ENCODE measurements around the gene FAM222B. TPM values are rescaled to one million over a fixed set of nuclear protein-coding genes. Genes with fewer than 3 reads are reported as not detected.

Gene FAM222B
- total and polyA plus RNA-seq, 2 of the 4 experiments (the other 2 are of a cell fraction): 2.5 to 10.8 TPM

- Histone ChIP-seq H3K14ac (replicated peaks; ENCODE audit: low read depth, low read length) (no peak overlapping the region), H3K4me3 (ENCODE audit: insufficient read depth, low read depth, low read length) (no peak overlapping the region), H3K4me1 (ENCODE audit: control insufficient read depth, insufficient read depth, low read length) (peaks cover 7% of the 10 kb centered on the region), H2BK15ac (ENCODE audit: low read depth, low read length) (no peak overlapping the region), H2AFZ (replicated peaks; ENCODE audit: low read length, poor library complexity) (no peak overlapping the region), H3K27me3 (ENCODE audit: control insufficient read depth, insufficient read depth, low read length) (no peaks in the 10 kb centered on the region), H3K9me3 (ENCODE audit: control insufficient read depth, insufficient read depth, low read length) (no peaks in the 10 kb centered on the region), H3K79me1 (ENCODE audit: low read depth in 1 of 2, low read length in 2 of 2) (peaks cover 10 to 65% of the 10 kb centered on the region in 2 experiments), H2BK5ac (ENCODE audit: low read depth, low read length, poor library complexity, severe bottlenecking) (no peak overlapping the region), H4K91ac (ENCODE audit: insufficient read depth, low read depth, low read length) (no peak overlapping the region), H4K8ac (ENCODE audit: low read depth in 2 of 2, low read length in 2 of 2) (no peak overlapping the region), H3K36me3 (ENCODE audit: control insufficient read depth, insufficient read depth, low read length) (peaks cover 30% of the 10 kb centered on the region), H4K20me1 (ENCODE audit: insufficient read depth, low read length) (peaks cover 37% of the 10 kb centered on the region; the same call in 1 of the 2 replicates), H3K9me1 (ENCODE audit: insufficient read depth, low read length) (no peaks in the 10 kb centered on the region), H4K5ac (ENCODE audit: low read depth, low read length) (no peak overlapping the region), H2BK120ac (ENCODE audit: low read depth, low read length) (no peak overlapping the region), H3K27ac (ENCODE audit: insufficient read depth, low read length) (no peak overlapping the region), H2AK9ac (replicated peaks; ENCODE audit: low read depth, low read length, poor library complexity) (no peak overlapping the region), H3K18ac (ENCODE audit: low read depth, low read length) (no peak overlapping the region), H3K56ac (ENCODE audit: extremely low read depth, insufficient read depth, low read length) (no peak overlapping the region), H3K4me2 (ENCODE audit: low read depth, low read length) (no peak overlapping the region), H2AK5ac (ENCODE audit: low read depth, low read length) (no peak overlapping the region), H2BK20ac (ENCODE audit: low read depth, low read length) (no peak overlapping the region), H3K23ac (ENCODE audit: low read depth, low read length) (no peak overlapping the region), H3K4ac (ENCODE audit: low read depth, low read length) (no peak overlapping the region), H3K9ac (ENCODE audit: low read depth, low read length) (no peak overlapping the region)
- DNase-seq (no peak), ATAC-seq (ENCODE audit: low read depth) (no peak)
- dilution Hi-C loops (cut with HindIII; ENCODE audit: low sequenced_read_pairs, unreplicated experiment): no loop called here
- intact Hi-C loops (cut with micrococcal nuclease): no loop called here
- POLR2A ChIA-PET (ENCODE audit: unreplicated experiment): no interaction called here
- no TSS peak for BruUV-seq (replicated peaks)
- 97% methylated on average over 7 of the region's 18 CpGs; no CpG with 5 or more reads in 1 of the 2 experiments for WGBS, 2 experiments (ENCODE audit: extremely low coverage in 2 of 2, insufficient read length in 1 of 2)
- no peak for TF ChIP-seq CHD1 (IDR thresholded peaks at IDR 0.05; ENCODE audit: low read depth, low read length)
- TF ChIP-seq FOS (IDR thresholded peaks at IDR 0.05; ENCODE audit: low read depth, low read length): no peak
- TF ChIP-seq CEBPB (IDR thresholded peaks at IDR 0.05; ENCODE audit: low read depth, low read length): no peak
- no peak for TF ChIP-seq POLR2A (IDR thresholded peaks at IDR 0.05; ENCODE audit: low read depth, low read length)
- TF ChIP-seq BHLHE40 (IDR thresholded peaks at IDR 0.05; ENCODE audit: low read depth, low read length): no peak
- TF ChIP-seq MAZ (IDR thresholded peaks at IDR 0.05; ENCODE audit: borderline replicate concordance, low read depth, low read length): no peak
- no peak for TF ChIP-seq RCOR1 (IDR thresholded peaks at IDR 0.05; ENCODE audit: insufficient replicate concordance, low read length)
- no peak for TF ChIP-seq MXI1 (IDR thresholded peaks at IDR 0.05; ENCODE audit: borderline replicate concordance, low read depth, low read length)
- no peak for TF ChIP-seq NFE2L2 (IDR thresholded peaks at IDR 0.05; ENCODE audit: low read depth, low read length)
- no peak for TF ChIP-seq MAFK (IDR thresholded peaks at IDR 0.05; ENCODE audit: low read depth, low read length)
- no peak for TF ChIP-seq RAD21 (IDR thresholded peaks at IDR 0.05; ENCODE audit: low read length)
- TF ChIP-seq CTCF (conservative IDR thresholded peaks at IDR 0.05; ENCODE audit: low read depth, low read length): no peak
- no peak for TF ChIP-seq USF2 (IDR thresholded peaks at IDR 0.05; ENCODE audit: low read depth, low read length)
- in situ Hi-C loops (cut with MboI; ENCODE audit: low sequenced_read_pairs): no loop called here
- CTCF ChIA-PET: no interaction called here
Measured at GRCh38 chr17:28759256-28759865, 83.2 kb downstream of the FAM222B start.

All from IMR-90 (cell line).